NCI-H460 (cell line): Measurements from ENCODE around the gene MARCHF4. TPM values are rescaled to one million over a fixed set of nuclear protein-coding genes. Genes with fewer than 3 reads are reported as not detected.
"Not testable (repeated sequence)": the region's sequence is repeated elsewhere in the genome, so short reads cannot be mapped to it uniquely, and the experiment has no call there.

Experiments used
- DNase-seq: peaks from one replicate; pipeline ENCODE4 v3.0.0-alpha.2; 2016; ENCODE audit warnings: low read depth; ENCODE audit errors: extremely low read depth
- total RNA-seq: library from RNA; depleted of rRNA; stranded (reverse); fragments of >200 nt; shearing (Covaris generic); gene quantifications from 2 replicates; pipeline ENCODE4 v1.2.3, GENCODE V29; 2014

MARCHF4 gene
- total RNA-seq, 1 experiment from 2014 or later: 0.97 TPM

DNA sequence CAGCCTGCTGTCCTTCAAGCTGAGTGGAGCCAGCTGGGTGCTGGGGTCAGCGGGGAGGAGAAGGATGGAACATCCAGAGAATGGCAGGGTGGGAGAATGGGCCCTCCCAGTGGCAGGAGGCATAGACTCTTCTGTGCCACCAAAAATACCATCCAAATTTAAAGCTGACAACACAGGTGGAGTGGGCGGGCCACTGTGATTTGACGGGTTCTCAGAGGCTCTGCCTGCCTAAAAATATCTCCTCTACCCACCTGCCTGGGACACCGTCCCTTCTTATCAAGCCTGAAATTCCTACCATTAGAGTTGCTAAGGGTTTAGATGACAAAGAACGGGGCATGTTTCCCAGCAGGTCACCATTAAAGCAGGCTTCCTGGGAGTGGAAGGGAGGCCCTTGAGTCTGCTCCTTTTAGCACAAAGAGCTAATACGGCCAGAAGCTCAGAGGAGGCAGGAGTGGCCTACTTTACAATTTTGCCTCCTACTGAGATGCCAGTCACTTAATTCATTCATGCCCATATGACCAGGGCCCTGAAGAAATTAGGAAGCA lies 19.8 kb upstream of the MARCHF4 start:
- no peak for DNase-seq

GRCh38 chr2:216391401-216391800 lies 19.1 kb upstream of the MARCHF4 start:
- DNase-seq: no peak

DNA sequence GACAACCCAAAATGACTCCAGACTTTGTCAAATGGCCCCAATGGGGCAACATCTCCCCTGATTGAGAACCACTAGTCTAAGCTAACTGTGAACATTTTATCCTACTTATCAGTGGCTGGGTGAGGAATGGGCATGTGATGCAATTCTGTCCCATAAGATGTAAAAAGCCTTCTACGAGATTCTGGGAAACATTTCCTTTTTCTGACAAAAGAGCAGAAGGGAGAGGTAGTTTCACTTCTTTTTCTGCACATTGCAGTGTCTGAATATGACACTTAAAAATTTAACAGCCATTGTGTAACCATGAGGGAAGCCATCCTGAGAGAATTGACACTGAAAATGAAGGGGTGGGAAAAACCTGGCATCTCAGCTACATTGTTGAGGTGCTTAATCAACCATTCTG lies 17.3 kb upstream of the MARCHF4 start:
- no peak for DNase-seq

DNA sequence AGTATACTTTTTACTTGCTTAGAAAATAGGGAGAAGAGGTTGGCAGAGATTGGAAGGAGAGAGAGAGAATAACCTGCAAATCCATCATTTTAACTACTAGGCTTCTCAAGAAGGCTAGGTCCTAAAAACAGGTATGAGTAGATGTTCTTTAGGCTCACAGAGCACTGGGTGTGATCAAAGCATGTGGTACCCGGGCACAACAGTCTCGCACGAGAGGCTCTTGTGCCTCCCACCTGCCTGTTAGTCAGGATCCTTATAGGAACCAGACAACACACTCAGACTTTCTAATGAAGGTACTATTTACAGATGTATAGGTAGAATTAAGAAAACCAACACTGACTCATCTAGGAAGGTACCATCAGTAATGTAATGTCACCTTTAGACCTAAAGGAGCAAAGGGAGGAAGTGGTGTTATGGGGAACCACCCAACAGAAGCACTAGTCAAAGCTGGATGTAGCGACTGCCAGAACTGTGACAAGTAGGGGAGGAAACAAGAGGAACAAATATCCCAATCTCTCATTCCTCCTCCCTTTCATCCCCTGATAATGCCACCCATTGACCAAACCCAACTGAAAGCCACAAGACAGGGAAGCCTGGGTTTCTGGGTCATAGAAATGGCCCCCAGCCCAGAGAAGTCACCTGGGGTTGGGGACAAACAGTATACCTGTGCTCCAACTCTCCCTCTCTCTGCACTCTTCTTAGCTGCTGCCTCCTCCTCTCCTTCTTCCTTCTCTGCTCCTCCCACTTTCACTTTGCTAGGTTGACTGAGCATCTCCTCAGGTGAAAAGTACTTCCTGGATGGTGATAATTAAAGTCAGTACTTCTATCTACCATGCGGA lies 16.0 kb upstream of the MARCHF4 start:
- no peak for DNase-seq

DNA sequence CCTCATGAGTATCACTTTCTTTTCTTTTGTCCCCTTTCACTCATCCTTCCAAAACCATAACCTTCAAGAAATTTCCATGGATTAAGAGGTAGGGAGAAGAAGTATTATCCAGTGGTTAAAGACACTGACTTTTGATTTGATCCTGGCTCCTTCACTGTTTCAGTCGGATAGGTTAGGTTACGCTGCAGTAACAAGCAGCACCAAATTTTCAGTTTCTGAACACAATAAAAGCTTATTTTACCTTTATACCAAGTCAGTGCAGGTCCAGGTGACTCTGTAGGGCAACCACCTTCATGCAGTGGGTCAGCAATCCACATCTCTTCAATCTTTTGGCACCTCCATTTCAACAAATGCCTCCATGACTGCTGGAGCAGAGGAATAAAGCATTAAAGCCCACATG lies 15.0 kb upstream of the MARCHF4 start:
- DNase-seq: no peak

DNA sequence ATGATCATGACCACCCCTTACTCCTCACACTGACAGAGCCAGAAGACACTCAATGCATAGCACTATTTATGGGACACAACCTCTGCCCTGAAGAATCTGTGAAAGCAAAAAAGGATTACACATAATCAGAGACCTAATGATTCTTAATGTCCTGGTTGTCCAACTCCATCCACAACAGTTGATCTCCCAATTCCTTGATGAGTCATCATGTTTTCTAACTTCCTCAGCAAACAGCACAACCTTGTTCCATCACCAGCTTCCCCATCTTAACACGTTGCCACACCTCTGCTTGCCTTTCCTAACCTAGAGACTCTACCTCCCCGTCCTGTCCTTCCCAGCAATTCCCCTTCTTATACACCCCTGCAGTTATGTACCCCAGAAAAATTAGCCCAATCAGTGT lies 13.2 kb upstream of the MARCHF4 start:
- no peak for DNase-seq

- DNase-seq: not testable (repeated sequence)
Observed at GRCh38 chr2:216384409-216384808, 12.1 kb upstream of the MARCHF4 start.

GRCh38 chr2:216379977-216380376 lies 7.7 kb upstream of the MARCHF4 start:
- DNase-seq: no peak

DNA sequence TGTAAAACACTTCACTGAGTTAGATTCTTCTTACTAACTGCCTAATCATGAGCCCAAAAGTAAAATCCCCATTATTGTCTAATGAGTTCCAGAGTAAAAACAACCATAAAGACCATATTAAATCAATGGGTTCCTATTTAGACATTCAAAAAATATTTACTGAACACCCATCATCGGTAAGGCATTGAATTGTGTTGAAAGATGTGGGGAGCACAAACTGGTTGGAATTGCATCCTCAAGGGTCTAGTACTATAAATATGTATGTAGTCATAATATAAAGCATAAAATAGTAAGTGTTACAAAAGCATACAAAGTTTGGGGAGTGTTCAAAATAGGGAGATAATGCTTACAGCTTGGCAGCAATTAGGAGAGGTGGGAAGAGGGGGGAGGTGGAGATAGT lies 3.0 kb upstream of the MARCHF4 start:
- no peak for DNase-seq

DNA sequence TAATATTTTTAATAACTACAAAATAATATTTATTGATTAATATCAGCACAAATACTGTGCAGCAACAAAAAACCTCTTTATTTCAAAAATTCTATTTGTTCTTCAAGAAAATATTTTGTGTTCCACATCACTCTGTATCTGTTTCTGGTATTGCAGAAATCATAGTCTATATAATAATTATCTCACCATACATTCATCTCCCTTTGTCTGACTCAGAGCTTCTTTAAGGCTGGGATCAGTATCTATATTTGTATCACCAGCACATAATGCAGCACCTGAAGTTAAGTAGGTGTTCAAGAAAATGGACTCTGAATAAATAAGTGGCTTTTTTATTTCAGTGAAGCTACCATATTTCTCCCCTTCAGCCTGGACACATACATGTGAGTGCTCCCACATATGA lies 1.6 kb upstream of the MARCHF4 start:
- DNase-seq: no peak

DNA sequence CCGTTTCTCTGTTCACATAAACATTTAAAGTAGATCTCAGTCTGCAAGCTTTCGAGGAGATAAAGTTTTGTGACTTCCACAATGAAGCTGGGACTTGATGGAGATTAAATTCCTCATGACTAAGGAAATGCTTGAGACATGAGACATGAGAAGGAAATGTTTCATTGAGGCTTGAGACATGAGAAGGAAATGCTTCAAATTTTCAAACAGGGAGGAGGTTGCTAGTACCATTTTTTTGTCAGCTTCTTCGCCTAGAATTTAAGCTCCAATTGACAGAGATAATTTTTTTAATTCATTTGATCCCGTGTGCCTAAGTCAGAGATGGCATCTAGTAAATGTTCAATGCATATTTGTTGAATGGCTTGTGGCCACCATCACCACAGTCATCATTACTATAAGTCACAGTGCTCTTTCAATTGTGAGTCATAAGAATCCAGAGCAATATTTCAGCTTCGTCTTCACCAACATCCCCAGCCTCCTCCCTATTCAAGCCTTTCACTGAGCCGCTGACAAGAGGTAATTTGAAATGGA lies 543 bp upstream of the MARCHF4 start:
- peak; percentile 14 for DNase-seq

DNA sequence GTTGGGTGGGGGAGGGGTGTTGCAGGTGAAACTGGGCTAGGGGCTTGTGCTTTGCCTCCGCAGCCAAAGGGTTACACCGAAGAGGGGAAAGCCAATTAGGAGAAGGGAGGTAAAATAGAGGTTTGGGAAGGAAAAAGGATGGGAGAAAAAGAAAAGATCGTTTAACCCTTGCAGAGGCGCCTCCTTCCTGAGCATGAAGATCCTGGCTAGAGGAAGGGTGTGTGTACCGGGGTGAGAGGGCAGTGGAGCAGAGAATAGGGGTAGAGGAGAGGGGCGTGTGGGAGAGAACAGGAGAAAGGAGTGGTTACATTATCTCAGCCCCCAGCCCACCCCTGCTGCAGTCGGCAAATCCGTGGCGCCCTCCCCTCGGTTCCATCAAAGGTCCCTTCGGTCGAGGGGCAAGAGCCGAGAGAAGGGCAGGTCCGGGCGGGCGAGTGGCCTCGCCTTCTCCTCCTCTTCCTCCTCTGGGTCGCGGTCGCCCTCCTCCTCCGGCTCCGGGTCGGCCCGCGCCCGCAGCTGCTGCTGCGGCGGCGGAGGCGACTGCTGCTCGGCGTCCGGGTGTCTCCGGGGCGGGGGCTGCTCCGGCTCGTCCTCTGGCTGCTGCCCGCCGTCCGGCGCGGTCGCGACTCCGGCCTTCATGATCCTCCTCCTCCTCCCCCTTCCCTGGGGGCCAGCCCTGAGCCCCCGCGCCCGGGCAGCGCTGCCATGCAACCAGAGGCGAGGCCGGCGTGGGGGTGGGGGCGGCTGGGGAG lies 1.1 kb downstream of the MARCHF4 start:
- no peak for DNase-seq

- no peak for DNase-seq
Observed at GRCh38 chr2:216369821-216370220, 2.5 kb downstream of the MARCHF4 start.

DNA sequence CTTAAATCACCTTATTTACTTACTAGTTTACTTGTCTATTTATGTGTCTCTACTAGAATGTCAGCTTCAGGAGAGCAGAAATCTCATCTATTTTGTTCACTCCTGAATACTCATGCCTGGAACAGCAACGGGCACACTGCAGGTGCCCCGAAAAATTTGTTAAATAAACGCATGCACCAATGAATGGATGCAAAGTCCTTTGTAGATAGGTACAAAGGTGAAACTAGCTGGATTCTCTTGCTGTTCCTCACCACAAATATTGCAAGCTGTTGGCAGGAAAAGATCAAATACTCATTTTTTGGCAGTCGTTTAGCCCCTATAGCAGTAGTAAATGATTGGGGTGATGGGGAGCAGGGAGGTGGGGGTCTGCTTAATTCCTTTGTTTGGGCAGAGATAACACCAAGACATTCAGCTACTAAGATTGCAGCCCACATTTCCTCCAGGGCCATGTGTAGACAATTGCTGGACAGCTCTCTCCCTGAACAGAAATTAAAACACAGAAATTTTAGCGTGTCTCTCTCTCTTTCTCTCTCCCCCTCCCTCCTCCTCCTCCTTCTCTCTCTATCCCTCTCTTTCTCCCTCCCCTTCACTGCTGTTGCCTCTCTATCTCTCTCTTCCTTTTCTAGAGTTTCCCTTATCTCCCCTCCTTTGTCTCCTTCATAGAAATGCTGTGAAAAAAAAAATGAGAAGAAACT lies 5.4 kb downstream of the MARCHF4 start:
- DNase-seq: no peak

DNA sequence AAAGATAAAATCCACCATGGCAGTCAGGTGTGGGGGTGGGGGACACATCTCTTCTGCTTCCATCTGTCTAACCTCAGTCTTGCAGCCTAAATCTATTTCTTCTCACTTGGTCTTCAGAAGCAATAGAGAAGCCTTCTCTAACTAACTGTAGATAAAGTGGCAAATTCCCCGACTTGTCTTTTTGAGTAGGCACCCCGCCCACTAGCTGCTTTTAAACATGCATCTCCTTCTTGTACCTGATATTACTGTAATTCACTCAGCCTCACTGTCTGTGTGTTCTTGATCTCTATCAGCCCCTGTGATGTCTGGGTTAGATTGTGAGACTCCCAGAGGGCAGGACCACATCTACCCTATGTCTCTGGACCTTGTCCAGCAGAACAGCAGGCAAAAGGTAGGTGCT lies 6.8 kb downstream of the MARCHF4 start:
- DNase-seq: no peak

DNA sequence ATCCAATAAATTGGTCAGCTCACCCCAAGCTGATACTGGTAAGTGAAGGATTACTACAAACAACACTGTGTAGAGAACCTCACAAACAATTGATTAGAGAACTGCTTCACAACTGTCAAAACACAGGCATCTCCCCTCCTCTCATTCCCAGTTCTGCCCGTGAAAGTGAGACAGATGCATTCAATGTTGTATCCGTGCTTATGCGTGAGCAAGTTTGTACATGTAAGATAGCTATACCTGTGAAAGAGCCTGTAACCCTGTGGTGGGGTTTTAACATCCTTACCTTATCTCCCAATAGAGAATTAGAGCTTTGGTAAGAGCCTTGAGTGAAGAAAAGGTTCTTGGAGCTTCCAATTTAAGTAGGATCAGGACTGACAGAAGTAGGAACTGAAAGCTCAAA lies 9.1 kb downstream of the MARCHF4 start:
- no peak for DNase-seq

DNA sequence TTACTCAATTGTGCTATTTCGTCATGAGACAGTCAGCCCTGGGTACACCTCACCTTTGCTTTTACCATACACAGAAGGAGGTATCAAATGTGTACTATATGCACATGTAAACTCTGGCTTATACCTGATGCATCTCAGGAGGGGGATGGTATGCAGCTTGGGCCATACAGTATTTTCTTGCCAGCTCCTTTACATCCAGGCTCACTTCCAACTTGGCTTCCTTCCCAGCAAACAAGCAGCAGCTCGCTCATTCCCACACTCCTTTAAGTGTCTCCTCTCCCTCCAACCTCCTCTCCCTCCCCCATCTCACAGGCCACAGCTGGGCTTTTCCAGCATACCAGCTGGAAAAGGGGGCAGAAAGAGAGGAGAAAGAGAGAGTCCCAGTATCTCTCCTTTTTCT lies 9.6 kb downstream of the MARCHF4 start:
- no peak for DNase-seq

GRCh38 chr2:216355711-216356110 lies 16.6 kb downstream of the MARCHF4 start:
- DNase-seq: no peak

DNA sequence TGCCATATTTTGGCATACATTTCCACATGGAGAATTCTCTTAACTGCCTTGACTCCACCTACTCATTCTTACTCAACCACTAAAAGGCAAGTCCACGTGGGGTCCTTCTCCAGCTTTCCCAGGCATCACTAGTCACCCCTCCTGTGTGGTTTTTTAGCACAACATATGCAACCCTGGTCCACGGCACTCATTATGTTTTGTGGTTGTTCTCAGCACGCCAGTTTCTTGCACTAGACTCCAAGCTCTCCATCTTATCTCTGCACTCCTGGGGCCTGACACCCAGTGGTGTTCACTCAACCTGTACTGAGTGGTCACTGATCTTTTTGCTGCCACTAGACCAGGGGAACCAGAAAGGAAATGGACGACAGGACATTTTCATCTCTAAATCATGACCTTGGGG lies 18.0 kb downstream of the MARCHF4 start:
- DNase-seq: no peak

DNA sequence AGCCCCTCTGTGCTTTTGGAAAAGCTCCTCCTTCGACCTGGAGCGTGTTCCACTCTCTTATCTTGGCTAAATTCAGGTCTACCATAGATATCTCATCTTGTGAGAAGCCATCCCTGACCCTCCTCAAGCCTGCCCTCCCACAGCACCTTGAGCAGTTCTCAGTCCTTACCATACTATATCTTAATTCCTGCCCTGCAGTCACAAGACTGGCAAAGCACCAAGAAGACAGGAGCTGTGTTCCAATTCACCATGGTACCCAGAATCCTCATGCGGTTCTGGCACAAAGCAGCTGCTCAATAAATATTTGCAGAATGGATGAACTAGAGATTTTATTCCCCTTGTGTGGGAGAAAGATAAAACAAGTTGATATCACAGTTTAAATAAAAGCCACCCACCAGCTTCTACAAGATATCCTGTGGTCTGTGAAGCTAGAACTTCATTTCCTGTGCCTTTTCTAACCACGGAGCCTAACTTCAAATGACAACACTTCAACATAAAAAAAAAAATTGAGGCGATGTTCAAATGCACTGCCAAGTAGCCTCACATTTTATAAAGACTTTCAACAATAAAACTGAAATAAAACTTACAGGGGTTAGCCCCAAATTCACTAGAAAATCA lies 19.5 kb downstream of the MARCHF4 start:
- no peak for DNase-seq
